ENCODE results near the gene AOX1.
A peak's percentile ranks its signal among the peaks of the same experiment; 100 is the strongest.
"Not testable (repeated sequence)": the region's sequence is repeated elsewhere in the genome, so short reads cannot be mapped to it uniquely, and the experiment has no call there.

AOX1 gene

GRCh38 chr2:200670313-200670712 is 84.5 kb downstream of the AOX1 start:
- no peak for DNase-seq

DNA sequence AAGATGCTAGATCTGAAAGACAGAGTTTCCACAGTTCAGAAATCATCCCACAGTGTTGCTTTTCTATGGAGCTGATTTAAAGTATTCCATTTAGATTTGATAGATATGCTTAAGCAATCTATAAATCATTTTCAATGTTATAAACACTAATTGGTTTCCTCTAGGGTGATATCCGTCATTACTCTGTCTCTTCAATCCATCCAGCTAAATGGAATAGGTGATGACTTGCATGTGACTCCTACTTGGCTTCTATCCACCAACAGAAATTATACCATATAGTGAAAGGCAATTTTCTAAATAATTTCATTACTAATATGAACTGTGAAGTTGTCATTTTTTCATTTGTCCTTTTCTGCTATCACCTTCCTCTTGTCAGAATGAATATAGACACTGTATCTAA is 84.9 kb downstream of the AOX1 start:
- DNase-seq = no peak

DNA sequence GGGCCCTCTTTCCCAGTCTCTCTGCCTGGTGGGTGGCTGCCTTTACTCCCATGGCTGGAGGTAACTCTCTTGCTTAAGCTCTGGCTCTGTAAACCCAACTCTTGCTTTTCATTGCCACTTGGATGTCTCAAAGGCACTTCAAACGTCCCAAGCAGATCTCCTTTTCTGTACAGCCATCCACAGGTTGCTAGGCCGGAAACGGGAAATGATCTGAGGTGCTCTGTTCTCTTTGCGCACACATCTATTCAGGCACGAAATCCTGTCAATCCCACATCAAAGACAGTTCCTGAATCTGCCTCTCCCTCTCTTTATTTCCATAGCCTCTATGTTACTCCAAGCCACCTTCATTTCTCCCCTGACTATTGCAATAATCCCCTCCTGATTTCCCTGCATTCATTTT is 87.4 kb downstream of the AOX1 start:
- DNase-seq = no peak

DNA sequence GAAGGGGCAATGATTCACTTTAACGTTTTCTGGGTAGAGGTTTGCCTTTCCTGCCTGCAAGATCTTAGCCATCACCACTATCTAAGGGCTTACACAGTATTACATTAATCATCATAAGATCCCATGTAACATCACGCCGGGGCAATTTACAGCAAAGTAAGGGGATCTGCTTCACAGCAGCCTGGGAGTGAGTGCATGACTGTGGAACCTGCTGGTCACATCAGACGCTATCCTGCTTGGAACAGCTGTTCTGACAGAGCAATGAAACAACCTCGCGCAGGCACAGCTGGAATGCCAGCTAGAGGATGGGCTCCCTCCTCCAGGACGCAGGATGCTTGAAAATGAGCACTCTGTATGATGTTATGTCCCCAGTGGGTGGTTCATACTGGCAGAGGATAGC is 89.0 kb downstream of the AOX1 start:
- no peak for DNase-seq

DNA sequence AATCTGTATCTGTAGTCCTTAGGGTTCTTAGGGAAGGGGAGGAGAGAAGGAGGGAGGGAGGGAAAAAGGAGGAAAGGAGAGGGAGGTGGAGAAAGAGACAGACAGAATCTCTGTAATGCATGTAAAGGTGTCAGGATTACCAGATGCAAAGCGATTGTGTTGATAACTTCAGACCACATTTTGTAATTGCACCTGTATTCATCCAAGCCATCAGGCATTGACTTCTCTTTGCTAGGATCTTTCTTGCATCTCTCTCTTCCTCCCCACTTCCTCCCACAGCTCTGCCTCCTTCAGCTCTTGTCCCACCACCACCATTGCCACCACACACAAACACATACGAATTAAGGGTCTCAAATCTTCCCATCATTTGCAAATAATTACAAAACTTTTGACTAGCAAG is 91.4 kb downstream of the AOX1 start:
- no peak for DNase-seq

- no peak for DNase-seq
These were observed 92.1 kb downstream of the AOX1 start for GRCh38 chr2:200677721-200678532.

DNA sequence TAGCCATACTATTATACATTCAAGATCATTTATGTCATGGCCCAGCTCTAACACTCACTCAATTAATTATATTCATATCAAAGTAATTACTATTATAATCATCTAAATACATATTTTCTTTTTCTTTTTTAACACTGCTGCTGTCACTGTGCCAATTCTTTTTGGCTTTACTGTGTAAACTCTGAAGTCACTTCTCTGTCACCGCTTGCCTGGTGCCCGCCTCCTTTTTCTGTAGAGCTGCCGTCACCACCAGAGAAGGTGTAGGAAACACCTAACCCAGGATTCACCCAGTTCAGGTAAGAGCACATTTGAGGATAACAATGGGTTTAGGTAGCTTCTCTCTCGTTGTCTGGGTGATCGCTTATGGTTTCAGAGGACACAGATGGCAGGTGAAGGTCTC is 93.3 kb downstream of the AOX1 start:
- DNase-seq = no peak

DNA sequence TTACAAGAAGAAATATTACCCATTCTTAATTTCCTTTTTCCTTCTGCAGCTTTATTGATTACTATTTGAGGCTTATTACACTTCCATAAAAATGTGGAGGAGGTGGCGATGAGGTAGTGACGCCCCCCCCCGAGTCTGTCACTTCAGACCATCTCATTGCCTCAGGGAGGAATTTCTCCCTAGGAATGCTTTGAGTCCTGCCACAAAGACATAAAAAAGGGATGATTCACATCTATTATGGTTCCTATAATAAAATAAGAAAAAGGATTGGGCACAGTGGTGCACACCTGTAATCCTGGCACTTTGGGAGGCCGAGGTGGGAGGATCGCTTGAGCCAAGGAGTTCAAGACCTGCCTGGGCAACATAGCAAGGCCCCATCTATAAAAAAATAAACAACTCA is 93.7 kb downstream of the AOX1 start:
- DNase-seq = no peak

- no peak for DNase-seq
These were observed 95.9 kb downstream of the AOX1 start for GRCh38 chr2:200681697-200682096.

- not testable (repeated sequence) for DNase-seq
These were observed 96.6 kb downstream of the AOX1 start for GRCh38 chr2:200682407-200682806.

DNA sequence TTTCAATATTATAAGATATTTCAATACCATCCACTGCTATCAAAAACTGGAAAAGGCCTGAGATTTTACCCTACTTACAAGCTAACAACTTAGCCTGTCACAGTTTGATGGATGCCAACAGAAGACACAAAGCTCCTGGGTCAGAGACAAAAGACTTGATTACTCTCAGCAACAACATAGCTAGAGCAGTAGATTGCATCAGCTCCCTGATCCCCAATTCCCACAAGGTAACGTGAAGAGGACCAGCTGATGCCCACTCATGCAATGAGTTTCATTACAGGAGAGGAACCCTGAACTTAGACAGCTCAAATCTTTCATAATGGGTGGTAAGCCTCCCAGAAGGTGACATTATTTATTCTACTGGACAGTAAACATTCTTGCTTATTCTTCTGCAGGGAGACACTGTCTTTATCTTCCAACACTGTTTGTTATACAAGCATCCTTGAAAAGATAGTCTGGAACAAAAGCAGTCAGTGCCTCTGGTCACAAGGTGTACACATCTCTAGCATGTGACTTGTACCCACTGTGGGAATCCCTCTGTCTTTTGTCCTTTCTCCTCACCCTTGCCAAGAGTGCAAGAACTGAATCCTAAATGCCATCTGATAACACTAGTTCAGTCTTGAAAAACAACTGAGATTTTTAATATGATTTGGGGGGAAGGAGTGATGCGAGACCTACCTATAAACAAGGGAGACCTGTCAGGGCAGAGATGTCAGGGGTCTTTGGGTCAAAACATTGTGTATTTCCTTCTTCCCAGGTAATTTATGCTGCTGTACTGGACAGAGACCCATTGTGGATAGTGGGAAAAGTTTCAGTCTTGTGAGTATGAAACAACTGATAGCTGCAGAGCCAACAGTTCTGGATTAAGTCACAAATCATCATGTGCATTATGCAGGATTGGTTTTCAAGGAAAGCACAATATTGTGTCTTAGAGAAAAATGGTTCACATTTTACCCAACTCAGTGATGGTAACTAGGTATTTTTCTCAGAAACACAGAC is 102.4 kb downstream of the AOX1 start:
- DNase-seq = no peak

GRCh38 chr2:200689115-200689514 is 103.3 kb downstream of the AOX1 start:
- no peak for DNase-seq

DNA sequence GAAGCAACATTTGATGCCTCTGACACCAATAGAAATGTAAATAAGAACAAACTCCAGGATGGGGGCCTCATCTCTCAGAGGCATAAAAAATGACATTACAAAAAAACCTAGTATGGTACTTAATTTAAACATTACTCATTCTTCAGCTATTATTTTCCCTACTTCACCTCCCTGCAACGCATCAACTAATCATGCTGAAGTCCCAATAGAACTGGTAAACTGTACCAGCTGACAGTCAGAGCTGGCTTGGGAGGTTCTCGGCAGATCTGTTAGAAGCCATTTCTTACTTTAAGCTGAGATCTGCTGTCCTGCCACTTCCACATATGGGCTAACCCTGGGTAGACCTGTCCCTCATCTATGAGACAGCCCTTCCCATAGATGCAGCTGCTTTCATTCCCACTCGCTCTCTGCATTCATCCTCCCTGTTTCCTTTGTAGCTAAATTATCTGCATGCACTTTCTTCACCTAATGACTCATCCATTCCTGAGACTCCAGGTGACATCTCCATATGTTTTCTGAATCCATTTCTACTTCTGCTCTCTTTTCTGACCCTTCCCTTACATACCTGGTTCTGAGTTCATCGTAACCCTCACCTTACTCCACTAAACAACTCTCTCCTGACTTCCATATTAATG is 108.1 kb downstream of the AOX1 start:
- DNase-seq = no peak

DNA sequence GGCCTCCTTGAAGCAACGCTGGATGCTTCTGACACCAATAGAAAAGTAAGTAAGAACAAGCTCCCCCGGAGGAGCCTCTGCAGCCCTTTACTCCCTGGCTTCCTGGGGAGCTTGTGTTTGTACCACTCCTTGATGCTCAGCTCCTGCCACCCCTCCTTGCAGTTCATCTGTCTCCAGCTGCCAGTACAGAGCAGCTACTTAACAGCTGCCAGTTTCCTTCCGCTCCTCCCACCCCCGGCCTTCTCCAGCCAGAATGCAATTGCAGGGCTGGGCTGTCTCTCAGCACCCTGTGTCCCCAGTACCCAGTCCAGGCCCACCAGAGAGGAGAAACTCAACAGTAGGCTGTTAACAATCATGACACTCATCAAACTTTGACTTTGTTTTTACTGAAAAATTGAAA is 109.4 kb downstream of the AOX1 start:
- DNase-seq = no peak

DNA sequence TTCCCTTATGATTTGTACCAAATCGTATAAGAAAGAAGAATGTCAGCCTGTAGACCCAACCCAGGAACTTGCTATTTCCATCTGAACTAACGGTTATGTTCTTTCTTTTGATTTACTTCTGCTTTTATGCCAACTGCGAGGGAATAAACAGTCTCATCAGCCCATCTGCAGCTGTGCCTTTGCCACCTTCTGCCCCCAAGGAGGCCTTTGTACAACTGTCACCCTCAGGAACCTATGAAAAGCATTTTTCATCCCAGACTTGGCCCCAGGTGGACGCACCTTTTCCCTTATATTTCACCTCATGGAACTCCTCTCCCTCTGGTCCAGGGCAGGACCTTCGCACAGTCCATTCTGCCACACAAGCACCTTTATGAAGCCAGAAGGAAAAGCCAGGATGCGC is 109.8 kb downstream of the AOX1 start:
- no peak for DNase-seq

- no peak for DNase-seq
These were observed 112.4 kb downstream of the AOX1 start for GRCh38 chr2:200698217-200698616.

DNA sequence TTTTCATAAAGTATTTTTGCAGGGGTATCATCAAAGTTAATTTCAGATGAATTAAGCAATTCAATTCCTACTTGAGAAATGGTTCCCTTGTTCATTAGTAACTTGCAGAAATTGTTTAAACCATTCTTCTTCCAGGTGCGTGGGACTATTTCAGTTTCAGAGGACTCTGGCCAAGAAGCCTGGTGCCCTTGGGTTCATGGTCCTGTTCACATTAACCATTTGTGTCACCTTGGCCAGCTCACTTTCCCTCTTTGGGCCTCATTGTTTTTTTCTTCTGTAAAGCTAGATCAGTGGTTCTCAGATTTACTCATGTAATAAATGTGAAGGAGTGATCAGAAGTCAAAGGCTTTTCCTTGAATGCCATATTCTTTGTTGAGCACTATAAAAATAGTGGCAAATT is 113.5 kb downstream of the AOX1 start:
- DNase-seq = no peak

GRCh38 chr2:200700856-200701255 is 115.0 kb downstream of the AOX1 start:
- DNase-seq = no peak

GRCh38 chr2:200702044-200702443 is 116.2 kb downstream of the AOX1 start:
- no peak for DNase-seq

DNA sequence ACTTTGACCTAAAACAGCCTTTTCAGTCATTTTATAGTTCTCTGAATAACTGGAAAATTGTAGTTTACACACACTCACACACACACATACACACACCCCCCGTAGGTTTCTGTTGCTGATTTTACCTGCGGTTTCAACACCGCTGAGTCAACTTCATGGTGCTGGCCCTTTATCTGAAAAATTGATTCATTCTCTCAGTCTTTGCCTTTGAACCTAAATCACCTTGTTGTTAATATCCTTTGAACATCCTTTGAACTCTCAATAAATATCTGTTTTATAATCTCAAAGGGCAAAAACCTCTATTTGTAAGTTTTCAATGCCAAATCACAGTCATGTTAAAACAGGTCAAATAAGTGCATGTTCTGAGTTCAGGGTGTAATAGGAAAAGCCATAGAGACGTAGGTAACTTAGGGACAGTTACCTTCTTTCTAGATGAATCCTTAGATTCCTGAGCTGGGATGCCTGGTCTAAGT is 116.9 kb downstream of the AOX1 start:
- peak; percentile 22 for DNase-seq

DNA sequence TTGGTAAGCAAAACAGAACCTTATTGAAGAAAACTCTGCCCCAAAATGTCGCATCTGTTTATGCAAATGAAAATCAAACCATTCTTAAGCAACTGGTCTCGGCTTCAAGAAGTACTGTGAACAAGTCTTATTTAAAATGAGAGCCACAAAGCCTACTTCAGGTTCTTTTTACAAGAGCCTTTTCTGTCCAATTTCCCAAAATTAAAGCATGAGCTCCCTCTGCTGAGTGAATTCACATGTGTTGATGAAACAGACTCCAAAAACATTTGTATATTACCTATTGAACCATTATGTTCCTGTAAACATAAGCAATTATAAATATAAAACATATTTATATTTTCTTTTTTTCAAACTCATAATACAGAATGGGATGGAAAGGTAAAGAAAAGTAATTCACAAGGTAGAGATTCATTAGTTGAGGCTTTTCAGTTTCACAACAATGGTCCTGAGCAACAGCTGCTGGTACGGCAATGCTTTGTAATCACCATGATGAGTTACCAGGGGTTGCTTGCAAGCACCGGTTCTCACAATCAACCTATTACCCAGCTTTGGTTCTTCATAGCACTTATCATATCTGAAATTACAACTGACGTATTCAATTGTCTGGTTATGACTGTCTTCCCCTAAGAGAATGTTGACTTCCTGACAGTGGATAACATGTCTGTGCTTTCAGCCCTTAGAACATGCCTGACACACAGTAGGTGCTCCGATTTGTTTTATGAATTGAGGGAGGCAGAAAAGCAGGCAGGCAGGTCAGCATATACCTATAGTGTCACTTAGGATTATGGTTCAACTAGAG is 117.5 kb downstream of the AOX1 start:
- no peak for DNase-seq

- DNase-seq = no peak
These were observed 118.3 kb downstream of the AOX1 start for GRCh38 chr2:200703926-200704637.

All from effector CD4-positive, alpha-beta T cell (primary cell).